Measurements from ENCODE around the gene HLA-A.
"Not testable (repeated sequence)": the region's sequence is repeated elsewhere in the genome, so short reads cannot be mapped to it uniquely, and the experiment has no call there.

HLA-A gene

GRCh38 chr6:29963697-29964096 lies 21.4 kb downstream of the HLA-A start:
- DNase-seq, result not testable (repeated sequence)

GRCh38 chr6:29964518-29964886 lies 22.2 kb downstream of the HLA-A start:
- peak in 1 of 3 experiments; percentile 54 for DNase-seq

GRCh38 chr6:29964887-29965562 lies 22.7 kb downstream of the HLA-A start:
- peak; percentile 35 to 94 (median 77) for DNase-seq

GRCh38 chr6:29965563-29965872 lies 23.2 kb downstream of the HLA-A start:
- DNase-seq, result peak in 1 of 3 experiments; percentile 34

- DNase-seq, result peak; percentile 70 to 97 (median 85)
These were observed 23.7 kb downstream of the HLA-A start for GRCh38 chr6:29965873-29966601.

- DNase-seq, result peak; percentile 6 to 87 (median 60)
These were observed 25.2 kb downstream of the HLA-A start for GRCh38 chr6:29967379-29968010.

GRCh38 chr6:29968130-29968529 lies 25.8 kb downstream of the HLA-A start:
- DNase-seq, result peak in 1 of 3 experiments; percentile 28

GRCh38 chr6:29968905-29969304 lies 26.6 kb downstream of the HLA-A start:
- peak in 1 of 3 experiments; percentile 52 for DNase-seq

- DNase-seq, result no peak
These were observed 28.4 kb downstream of the HLA-A start for GRCh38 chr6:29970711-29971110.

GRCh38 chr6:29974901-29975560 lies 32.7 kb downstream of the HLA-A start:
- DNase-seq, result no peak

GRCh38 chr6:29975561-29975907 lies 33.2 kb downstream of the HLA-A start:
- no peak for DNase-seq

- DNase-seq, result no peak
These were observed 33.9 kb downstream of the HLA-A start for GRCh38 chr6:29976253-29976587.

- DNase-seq, result peak; percentile 48 to 86 (median 82)
These were observed 34.5 kb downstream of the HLA-A start for GRCh38 chr6:29976588-29977424.

- DNase-seq, result no peak
These were observed 35.0 kb downstream of the HLA-A start for GRCh38 chr6:29977425-29977727.

- DNase-seq, result not testable (repeated sequence)
These were observed 37.7 kb downstream of the HLA-A start for GRCh38 chr6:29980013-29980412.

GRCh38 chr6:29980511-29980910 lies 38.2 kb downstream of the HLA-A start:
- no peak for DNase-seq

GRCh38 chr6:29981211-29981812 lies 39.0 kb downstream of the HLA-A start:
- DNase-seq, result peak in 2 of 3 experiments; percentile 2

- no peak for DNase-seq
These were observed 39.8 kb downstream of the HLA-A start for GRCh38 chr6:29982097-29982496.

GRCh38 chr6:29984232-29984631 lies 41.9 kb downstream of the HLA-A start:
- no peak for DNase-seq

GRCh38 chr6:29984992-29985391 lies 42.7 kb downstream of the HLA-A start:
- DNase-seq, result no peak

GRCh38 chr6:29986179-29986781 lies 43.9 kb downstream of the HLA-A start:
- DNase-seq, result no peak

GRCh38 chr6:29989211-29989610 lies 46.9 kb downstream of the HLA-A start:
- DNase-seq, result no peak
